LNCAP (cell line): ENCODE data around the gene EIPR1.

ENCODE experiments used
- CTCF ChIP-seq: fragments of 450-650 bp; IDR thresholded peaks from 2 replicates; pipeline ENCODE4 v1.5.1; 2017; ENCODE audit warnings: mild to moderate bottlenecking

Gene EIPR1

GRCh38 chr2:3291113-3291512 is 86.5 kb downstream of the EIPR1 start:
- TF ChIP-seq CTCF = no peak

- no peak for TF ChIP-seq CTCF
Measured at GRCh38 chr2:3290655-3291054, 87.0 kb downstream of the EIPR1 start.

- no peak for TF ChIP-seq CTCF
Measured at GRCh38 chr2:3289971-3290370, 87.6 kb downstream of the EIPR1 start.

GRCh38 chr2:3289526-3289925 is 88.1 kb downstream of the EIPR1 start:
- no peak for TF ChIP-seq CTCF

GRCh38 chr2:3289171-3289515 is 88.5 kb downstream of the EIPR1 start:
- no peak for TF ChIP-seq CTCF

- no peak for TF ChIP-seq CTCF
Measured at GRCh38 chr2:3288470-3289170, 89.0 kb downstream of the EIPR1 start.

GRCh38 chr2:3287896-3288295 is 89.7 kb downstream of the EIPR1 start:
- no peak for TF ChIP-seq CTCF
